Measurements from ENCODE around the gene RGPD3.
"Not testable (repeated sequence)": the region's sequence is repeated elsewhere in the genome, so short reads cannot be mapped to it uniquely, and the experiment has no call there.

GRCh38 chr2:106390680-106391079, 77.5 kb downstream of the RGPD3 start:
- not testable (repeated sequence) for TF ChIP-seq POLR2A (IDR thresholded peaks at IDR 0.05; ENCODE audit: low read depth, low read length); NFYA (IDR thresholded peaks at IDR 0.05; ENCODE audit: borderline replicate concordance, low read depth, low read length)
- TF ChIP-seq, protein P1, sequence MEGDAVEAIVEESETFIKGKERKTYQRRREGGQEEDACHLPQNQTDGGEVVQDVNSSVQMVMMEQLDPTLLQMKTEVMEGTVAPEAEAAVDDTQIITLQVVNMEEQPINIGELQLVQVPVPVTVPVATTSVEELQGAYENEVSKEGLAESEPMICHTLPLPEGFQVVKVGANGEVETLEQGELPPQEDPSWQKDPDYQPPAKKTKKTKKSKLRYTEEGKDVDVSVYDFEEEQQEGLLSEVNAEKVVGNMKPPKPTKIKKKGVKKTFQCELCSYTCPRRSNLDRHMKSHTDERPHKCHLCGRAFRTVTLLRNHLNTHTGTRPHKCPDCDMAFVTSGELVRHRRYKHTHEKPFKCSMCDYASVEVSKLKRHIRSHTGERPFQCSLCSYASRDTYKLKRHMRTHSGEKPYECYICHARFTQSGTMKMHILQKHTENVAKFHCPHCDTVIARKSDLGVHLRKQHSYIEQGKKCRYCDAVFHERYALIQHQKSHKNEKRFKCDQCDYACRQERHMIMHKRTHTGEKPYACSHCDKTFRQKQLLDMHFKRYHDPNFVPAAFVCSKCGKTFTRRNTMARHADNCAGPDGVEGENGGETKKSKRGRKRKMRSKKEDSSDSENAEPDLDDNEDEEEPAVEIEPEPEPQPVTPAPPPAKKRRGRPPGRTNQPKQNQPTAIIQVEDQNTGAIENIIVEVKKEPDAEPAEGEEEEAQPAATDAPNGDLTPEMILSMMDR (IDR thresholded peaks at IDR 0.05 in 2 of 3, conservative IDR thresholded peaks at IDR 0.05 in 1 of 3; ENCODE audit: control insufficient read depth in 2 of 3, extremely low read depth in 1 of 3, insufficient read depth in 1 of 3, low read depth in 3 of 3, low read length in 3 of 3), result not testable (repeated sequence)
